HL-60 (cell line): ENCODE results near the gene COL24A1.

Experiments
- CTCF ChIP-seq: IDR thresholded peaks from one replicate; pipeline ENCODE4 v1.5.1; 2011; ENCODE audit warnings: low read length, control low read depth, inconsistent platforms; ENCODE audit not compliant: insufficient read depth
- GABPA ChIP-seq: IDR thresholded peaks from 2 replicates; pipeline ENCODE4 v1.6.1; 2012; ENCODE audit warnings: low read depth
- POLR2AphosphoS5 ChIP-seq: IDR thresholded peaks from 2 replicates; pipeline ENCODE4 v1.6.1; 2012; ENCODE audit warnings: low read depth
- TF ChIP-seq, protein P1 (sequence below): IDR thresholded peaks from 2 replicates; pipeline ENCODE4 v1.6.1; 2012; ENCODE audit warnings: low read depth; ENCODE audit not compliant: insufficient replicate concordance

- TF ChIP-seq, protein P1, sequence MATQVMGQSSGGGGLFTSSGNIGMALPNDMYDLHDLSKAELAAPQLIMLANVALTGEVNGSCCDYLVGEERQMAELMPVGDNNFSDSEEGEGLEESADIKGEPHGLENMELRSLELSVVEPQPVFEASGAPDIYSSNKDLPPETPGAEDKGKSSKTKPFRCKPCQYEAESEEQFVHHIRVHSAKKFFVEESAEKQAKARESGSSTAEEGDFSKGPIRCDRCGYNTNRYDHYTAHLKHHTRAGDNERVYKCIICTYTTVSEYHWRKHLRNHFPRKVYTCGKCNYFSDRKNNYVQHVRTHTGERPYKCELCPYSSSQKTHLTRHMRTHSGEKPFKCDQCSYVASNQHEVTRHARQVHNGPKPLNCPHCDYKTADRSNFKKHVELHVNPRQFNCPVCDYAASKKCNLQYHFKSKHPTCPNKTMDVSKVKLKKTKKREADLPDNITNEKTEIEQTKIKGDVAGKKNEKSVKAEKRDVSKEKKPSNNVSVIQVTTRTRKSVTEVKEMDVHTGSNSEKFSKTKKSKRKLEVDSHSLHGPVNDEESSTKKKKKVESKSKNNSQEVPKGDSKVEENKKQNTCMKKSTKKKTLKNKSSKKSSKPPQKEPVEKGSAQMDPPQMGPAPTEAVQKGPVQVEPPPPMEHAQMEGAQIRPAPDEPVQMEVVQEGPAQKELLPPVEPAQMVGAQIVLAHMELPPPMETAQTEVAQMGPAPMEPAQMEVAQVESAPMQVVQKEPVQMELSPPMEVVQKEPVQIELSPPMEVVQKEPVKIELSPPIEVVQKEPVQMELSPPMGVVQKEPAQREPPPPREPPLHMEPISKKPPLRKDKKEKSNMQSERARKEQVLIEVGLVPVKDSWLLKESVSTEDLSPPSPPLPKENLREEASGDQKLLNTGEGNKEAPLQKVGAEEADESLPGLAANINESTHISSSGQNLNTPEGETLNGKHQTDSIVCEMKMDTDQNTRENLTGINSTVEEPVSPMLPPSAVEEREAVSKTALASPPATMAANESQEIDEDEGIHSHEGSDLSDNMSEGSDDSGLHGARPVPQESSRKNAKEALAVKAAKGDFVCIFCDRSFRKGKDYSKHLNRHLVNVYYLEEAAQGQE, result peak; percentile 34
- TF ChIP-seq CTCF, result peak; percentile 9
- peak; percentile 88 for TF ChIP-seq POLR2AphosphoS5
- peak; percentile 7; the same call in 1 of the 2 replicates for TF ChIP-seq GABPA
Measured at GRCh38 chr1:85707990-85708828, 448.4 kb downstream of the COL24A1 start, which contains the start of gene ZNHIT6.
